ENCODE measurements around the gene SOX5.

GRCh38 chr12:23621900-23622299 is 327.6 kb downstream of the SOX5 start:
- TF ChIP-seq ZBTB33 (IDR thresholded peaks at IDR 0.05; ENCODE audit: extremely low read depth, insufficient replicate concordance, low read length) = no peak
- TF ChIP-seq EZH2 (IDR thresholded peaks at IDR 0.05) = no peak
- no peak for TF ChIP-seq CTCF (IDR thresholded peaks at IDR 0.05 in 2 of 3, conservative IDR thresholded peaks at IDR 0.05 in 1 of 3; ENCODE audit: borderline replicate concordance in 1 of 3, insufficient read depth in 1 of 3, low read depth in 2 of 3, low read length in 2 of 3)
- no peak for TF ChIP-seq ZFX (IDR thresholded peaks at IDR 0.05)
- no peak for TF ChIP-seq TCF7L2 (IDR thresholded peaks at IDR 0.05; ENCODE audit: borderline replicate concordance, extremely low read depth, insufficient read depth, insufficient read length)
- TF ChIP-seq SRF (IDR thresholded peaks at IDR 0.05; ENCODE audit: low read depth) = no peak
- TF ChIP-seq MAX (IDR thresholded peaks at IDR 0.05) = no peak
- no peak for TF ChIP-seq REST (IDR thresholded peaks at IDR 0.05; ENCODE audit: low read depth)
